Measurements from ENCODE around the gene SNRPD3.
A peak's percentile ranks its signal among the peaks of the same experiment; 100 is the strongest.
"Not testable (repeated sequence)": the region's sequence is repeated elsewhere in the genome, so short reads cannot be mapped to it uniquely, and the experiment has no call there.

SNRPD3 gene

DNA sequence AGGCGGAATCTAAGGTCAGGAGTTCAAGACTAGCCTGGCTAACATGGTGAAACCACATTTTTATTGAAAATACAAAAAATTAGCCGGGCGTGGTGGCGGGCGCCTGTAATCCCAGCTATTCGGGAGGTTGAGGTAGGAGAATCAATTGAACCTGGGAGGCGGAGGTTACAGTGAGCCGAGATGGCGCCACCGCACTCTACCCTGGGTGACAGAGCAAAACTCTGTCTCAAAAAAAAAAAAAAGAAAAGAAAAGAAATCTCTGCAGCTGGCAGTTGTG, 37.7 kb downstream of the SNRPD3 start:
- DNase-seq, result not testable (repeated sequence)

DNA sequence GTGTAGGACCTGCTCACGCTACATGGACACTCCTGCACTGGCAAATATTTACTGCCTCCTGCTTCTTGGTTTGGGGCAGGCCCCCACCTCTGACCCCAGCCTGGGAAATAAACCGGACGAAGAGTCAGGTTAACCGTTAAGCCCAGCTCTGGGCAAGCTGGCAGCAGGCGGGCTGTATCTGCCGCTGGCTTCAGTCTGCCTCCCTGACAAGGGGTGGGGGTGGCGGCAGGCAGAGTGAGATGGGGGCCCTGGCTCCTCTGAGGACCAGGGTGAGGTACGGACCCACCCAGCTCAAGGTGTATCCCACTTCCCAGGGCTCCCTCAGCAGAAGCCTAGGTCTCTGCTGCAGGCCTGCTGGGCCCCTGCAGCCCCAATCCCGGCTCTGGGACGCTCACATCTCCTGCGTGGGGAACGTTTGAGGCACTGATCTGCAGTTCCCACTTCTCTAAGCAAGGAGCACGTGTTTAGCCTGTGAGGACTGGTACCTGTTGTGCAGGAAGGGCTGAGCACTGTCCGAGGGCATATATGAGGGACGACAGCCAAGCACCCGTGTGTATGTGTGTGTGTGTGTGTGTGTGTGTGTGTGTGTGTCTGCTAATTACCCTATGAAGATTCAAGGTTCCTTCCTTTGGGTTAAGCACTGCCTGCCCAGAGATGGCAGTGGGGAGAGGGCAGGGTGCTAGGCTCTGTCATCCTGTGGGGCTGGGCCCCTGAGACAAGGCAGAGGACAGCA, 38.2 kb downstream of the SNRPD3 start:
- DNase-seq, result no peak

- peak in 1 of 2 experiments; percentile 41 for DNase-seq
These were observed 38.8 kb downstream of the SNRPD3 start for GRCh38 chr22:24594569-24595120.

DNA sequence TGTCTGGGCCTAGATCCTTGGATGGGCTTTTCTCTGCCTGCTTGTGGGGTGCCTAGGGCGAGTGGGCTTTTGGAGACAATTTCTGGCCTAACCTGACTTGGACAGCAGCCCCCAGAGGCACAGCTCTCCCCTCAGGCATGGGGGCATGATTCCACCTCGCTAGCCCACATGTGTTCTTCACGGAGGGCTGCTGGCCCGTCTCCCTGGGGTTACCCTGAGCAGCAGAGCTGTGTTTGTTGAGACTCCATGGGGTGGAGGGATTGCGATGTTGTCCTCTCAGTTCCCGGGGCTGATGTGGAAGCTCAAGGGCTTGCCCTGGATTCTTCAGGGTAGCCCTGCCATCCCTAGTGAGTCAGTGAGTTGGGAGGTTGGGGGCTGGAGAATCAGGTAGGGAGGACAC, 39.4 kb downstream of the SNRPD3 start:
- no peak for DNase-seq

GRCh38 chr22:24595863-24596262, 40.1 kb downstream of the SNRPD3 start:
- DNase-seq, result no peak

DNA sequence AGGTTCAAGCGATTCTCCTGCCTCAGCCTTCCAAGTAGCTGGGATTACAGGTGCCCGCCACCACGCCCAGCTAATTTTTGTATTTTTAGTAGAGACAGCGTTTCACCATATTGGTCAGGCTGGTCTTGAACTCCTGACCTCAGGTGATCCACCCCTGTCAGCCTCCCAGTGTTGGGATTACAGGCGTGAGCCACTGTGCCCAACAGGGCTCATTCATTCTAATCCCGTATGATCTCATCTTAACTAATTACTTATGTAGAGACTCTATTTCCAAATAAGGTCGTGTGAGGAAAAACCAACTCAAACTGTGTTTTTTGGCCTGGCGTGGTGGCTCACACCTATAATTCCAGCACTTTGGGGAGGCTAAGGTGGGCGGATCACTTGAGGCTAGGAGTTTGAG, 41.3 kb downstream of the SNRPD3 start:
- DNase-seq, result not testable (repeated sequence)

DNA sequence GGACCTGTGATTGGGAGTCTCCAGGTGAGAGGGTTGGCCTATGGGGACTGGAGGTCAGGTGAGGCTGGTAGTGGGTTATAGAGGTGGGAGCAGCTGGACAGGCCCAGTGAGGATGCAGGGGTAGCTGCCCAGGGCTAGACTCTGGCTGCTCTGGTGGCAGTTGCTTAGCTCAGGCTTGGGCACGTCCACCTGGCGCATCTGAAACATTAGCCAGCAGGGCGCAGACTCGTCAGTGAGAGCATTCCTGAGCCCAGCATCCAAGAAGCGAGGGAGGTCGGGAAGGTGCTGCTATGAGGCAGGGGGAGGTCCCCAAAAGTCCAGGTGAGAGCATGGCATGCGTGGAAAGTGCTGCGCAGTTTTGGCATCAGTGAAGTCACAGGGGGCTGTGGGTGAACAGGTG, 43.7 kb downstream of the SNRPD3 start:
- peak in 1 of 2 experiments; percentile 29 for DNase-seq

DNA sequence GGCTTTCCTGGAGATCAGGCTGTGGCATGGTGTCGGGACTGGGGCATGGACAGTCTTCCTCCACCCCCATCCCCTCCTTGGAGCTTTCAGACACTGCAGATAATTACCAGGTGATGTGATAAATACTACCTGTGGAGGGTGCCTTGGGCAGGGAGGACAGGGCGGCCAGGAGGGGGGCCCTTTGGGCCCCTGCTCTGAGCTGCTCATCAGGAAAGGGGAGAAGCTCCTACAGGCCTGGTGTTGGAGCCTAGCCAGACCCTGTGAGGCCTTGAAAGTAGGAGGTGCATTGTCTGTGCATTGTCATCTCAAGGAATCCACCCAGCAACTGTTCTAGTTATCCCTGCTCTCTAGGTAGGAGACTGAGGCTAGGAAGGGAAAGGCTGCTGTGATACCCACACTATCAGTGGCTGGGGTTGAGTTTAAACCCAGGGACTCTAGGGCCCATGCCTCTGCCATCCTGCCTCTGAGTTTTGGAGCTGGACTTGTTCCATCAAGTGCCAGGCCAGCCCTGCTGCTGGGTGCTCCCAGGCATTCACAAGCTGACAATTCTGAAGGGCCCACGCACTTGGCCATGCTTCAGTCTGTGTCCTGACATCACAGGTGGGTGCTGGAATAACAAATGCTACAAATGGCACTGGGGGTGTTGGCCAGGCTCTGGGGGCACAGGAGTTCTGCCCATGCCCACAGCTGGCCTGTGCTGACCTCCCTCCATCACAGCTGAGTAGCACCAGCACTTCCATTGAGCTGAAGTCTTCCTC, 44.3 kb downstream of the SNRPD3 start:
- DNase-seq, result not testable (repeated sequence)

DNA sequence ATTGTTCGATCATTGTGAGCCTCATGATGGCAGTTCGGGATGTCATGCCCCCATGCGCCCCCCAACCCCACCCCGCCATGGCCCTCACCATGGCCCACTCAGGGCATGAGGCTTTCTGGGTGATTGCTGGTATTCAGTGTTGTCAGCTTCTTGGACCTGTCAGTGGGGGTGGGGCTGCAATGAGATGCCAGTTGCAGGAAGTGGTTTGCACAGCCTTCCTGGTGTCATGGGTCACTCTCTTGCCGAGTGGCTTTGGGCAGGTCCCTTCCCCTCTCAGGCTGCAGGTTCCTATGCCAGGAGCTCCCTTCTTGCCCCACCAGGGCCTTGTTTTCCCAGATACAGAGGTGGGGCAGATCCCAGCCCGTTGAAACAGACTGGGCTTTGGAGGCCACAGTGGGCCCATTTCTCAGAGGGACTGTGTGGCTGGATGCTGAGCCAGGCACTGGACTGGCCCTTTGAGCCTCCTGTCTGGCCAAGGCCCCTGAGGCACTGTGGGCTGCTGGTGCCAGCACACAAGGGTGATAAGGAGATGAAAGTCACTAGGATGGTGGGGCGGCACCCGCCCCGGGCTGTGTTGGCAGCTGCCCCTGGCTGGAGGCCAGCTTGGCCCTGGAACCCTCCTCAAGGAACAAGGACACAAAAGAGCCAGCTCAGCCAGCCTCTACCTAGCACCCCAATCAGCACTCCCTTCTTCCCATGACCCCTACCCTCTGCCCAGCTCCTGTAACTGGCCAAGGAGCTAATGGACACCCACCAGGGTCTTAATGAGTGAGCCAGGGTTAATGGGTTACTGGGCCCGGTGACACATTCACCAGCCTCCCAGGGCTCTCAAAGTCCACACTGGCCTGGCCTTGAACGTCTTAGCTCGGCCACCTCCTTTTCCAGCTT, 45.7 kb downstream of the SNRPD3 start:
- DNase-seq, result no peak

GRCh38 chr22:24602105-24602749, 46.4 kb downstream of the SNRPD3 start:
- DNase-seq, result not testable (repeated sequence)

DNA sequence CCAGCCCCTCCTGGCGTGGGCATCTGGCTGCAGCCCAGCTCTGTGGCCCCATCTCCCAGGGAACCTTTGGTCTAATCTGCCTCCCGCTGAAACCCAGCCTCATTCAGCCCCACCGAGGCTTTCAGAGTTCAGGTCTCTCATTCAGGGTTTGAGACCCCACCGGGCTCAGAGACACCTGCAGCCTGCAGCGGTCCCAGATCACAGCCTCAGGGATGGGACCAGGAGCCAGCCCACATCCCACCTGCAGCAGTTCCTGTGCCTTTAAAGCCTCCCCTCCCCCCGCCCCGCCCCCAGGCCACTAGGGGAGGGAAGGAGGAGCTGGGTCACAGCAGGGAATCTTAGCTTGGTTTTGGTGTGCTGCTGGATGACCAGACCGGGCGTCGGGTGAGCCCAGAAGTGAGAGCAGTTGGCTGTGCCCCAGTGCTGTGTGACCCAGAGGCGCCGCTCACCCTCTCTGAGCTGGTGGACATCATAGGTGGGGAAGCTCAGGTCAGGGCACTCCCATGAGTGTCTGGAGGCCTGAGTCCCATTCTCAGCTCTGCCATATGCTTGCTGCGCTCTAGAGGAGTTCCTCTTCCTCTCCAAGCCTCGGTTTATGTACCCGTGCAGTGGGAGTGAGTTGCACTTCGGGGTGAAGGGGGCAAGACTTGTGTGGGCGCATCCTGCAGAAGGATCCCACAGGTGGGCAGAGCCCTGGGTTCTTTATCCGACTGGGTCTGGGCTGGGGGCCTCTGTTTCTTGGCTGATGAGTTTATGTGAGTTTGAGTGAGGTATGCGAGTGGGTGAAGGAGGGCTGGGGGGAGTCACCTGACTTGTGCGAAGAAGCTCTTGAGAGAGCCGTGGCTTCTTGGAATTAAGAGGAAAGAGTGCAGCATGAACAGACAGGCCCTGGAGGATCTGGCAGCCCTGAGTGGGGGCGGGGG, 47.3 kb downstream of the SNRPD3 start, which contains the start of gene GGT1:
Gene GGT1 (plus strand): TSS at position 347 of the 923 bp plus-strand sequence. CDS start 7,889 bp downstream, outside the sequence.
- DNase-seq, result not testable (repeated sequence)

DNA sequence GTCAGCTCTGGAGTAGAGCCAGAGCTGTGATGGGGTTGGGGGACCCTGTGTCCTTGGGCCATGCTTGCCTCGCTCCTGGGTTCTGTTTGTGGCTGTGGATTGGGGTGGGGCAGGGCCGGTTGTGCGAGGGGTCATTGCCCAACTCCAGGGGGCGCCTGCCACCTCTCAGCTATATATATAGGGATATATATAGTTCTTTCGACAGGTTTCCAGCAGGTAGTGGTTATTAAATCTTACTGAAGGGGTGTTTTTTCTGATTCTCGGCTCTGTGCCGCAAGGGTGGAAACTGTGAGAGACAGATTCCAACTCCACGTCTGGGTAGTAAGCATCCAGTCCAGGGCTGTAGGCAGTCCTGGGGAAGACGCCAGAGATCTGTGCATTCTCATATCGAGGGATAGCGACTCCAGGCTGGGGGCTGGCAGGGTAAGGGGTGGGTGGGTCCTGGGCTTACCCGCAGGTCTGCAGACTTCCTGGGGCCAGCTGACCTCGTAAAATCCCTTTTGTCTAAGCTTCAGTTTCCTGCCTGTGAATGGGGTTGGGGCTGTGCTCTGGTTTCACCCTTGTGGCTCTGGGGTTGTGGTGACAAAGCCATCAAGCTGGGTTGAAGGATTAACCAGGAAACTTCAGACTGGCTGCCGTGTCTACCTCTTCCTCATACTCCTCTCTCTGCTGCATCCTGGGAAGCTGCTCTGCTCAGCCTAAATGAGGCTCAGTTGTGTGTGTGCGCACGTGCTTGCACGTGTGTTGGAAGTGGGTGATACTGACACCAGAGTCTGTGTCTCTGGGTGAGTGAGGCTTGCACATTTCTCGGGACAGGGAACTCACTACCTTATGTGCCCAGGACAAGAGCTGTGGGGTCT, 48.2 kb downstream of the SNRPD3 start:
- DNase-seq, result not testable (repeated sequence)

GRCh38 chr22:24606340-24606739, 50.5 kb downstream of the SNRPD3 start:
- not testable (repeated sequence) for DNase-seq

- DNase-seq, result not testable (repeated sequence)
These were observed 51.7 kb downstream of the SNRPD3 start for GRCh38 chr22:24607429-24607983.

GRCh38 chr22:24608327-24608726, 52.5 kb downstream of the SNRPD3 start:
- DNase-seq, result not testable (repeated sequence)

GRCh38 chr22:24609888-24610287, 54.1 kb downstream of the SNRPD3 start:
- DNase-seq, result not testable (repeated sequence)

- not testable (repeated sequence) for DNase-seq
These were observed 59.0 kb downstream of the SNRPD3 start for GRCh38 chr22:24614794-24615193.

DNA sequence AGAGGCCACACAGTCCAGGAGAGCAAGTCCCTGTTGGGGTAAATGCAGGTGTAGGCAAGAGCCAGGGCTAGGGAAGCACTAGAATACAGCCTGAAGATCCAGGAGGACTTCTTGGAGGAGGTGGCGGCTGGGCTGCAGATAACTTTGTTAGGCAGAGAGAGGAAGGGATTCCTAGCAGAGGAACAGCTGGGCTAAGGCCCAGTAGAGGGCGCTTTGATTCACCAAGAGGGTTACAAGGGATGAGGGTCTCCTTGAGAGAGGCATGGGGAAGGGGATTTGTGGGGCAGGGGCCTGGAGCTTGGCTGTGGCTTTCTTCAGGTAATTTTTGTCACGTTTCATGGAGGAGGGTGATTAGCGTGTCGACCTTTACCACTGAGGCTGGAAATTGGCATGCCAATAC, 65.4 kb downstream of the SNRPD3 start:
- DNase-seq, result not testable (repeated sequence)

DNA sequence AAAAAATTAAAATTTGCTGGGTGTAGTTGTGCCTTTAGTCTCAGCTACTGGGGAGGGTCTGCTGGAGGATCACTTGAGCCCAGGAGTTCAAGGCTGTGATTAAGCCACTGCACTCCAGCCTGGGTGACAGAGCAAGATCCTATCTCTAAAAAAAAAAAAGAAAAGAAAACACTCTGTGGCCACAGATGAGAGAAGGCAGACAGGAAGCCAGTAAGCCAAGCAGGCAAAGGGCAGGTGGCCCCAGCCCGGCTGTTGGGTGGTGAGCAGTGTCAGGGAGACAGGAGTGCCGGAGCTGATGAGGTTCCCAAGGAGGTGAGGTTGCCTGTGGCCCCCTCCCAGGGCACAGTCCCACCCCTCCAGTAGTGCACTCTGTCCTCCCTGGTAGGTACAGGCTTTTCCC, 66.8 kb downstream of the SNRPD3 start:
- not testable (repeated sequence) for DNase-seq

Measured in NCI-H524 (cell line).